ENCODE measurements around the gene GABRR1. TPM values are rescaled to one million over a fixed set of nuclear protein-coding genes. Genes with fewer than 3 reads are reported as not detected.

GABRR1 gene
- total RNA-seq, 1 donor from 2014 or later: not detected

DNA sequence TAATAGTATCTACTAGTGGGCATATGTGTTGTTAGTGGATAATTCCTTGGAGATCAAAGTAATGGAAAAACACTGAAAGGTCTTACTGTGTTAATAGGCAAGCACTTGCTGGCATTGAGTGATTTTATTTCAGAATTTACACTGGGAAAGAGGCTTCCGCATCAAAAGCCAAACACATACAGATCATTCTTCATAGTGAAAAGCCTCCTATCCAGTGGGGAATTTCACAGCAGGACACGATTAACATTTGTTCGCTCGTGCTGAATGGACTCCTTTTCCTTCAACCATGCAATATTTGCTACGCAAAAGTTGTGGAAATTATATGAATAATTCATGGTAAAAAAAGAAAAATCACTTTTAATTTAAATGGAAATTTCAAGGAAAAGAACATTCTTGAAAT, 26.4 kb downstream of the GABRR1 start:
- no peak overlapping the region for H3K4me3 ChIP-seq (ENCODE audit: low read depth, low read length)
- no peaks in the 10 kb centered on the region for H3K27me3 ChIP-seq (ENCODE audit: control insufficient read depth, insufficient read depth, low read length)
- H3K36me3 ChIP-seq (ENCODE audit: control insufficient read depth, insufficient read depth, low read length): no peaks in the 10 kb centered on the region
- no peak for DNase-seq (ENCODE audit: low read depth)
- TF ChIP-seq, protein P1, sequence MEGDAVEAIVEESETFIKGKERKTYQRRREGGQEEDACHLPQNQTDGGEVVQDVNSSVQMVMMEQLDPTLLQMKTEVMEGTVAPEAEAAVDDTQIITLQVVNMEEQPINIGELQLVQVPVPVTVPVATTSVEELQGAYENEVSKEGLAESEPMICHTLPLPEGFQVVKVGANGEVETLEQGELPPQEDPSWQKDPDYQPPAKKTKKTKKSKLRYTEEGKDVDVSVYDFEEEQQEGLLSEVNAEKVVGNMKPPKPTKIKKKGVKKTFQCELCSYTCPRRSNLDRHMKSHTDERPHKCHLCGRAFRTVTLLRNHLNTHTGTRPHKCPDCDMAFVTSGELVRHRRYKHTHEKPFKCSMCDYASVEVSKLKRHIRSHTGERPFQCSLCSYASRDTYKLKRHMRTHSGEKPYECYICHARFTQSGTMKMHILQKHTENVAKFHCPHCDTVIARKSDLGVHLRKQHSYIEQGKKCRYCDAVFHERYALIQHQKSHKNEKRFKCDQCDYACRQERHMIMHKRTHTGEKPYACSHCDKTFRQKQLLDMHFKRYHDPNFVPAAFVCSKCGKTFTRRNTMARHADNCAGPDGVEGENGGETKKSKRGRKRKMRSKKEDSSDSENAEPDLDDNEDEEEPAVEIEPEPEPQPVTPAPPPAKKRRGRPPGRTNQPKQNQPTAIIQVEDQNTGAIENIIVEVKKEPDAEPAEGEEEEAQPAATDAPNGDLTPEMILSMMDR (IDR thresholded peaks at IDR 0.05; ENCODE audit: insufficient read depth, low read length, poor library complexity, severe bottlenecking): no peak

DNA sequence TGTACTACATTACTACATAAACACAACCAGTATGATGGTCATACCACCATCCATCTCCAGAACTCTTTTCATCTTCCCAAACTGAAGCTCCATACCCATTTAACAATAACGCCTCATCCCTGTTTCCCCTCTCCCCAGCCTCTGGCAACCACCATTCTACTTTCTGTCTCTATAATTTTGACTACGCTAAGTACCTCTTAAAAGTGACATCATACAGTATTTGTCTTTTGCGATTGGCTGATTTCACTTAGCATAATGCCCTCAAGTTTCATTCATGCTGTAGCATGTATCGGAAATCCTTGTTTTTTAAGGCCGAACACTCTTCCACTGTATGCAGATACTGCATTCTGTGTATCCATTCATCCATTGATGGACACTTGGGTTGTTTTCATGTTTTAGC, 29.7 kb downstream of the GABRR1 start:
- TF ChIP-seq, protein P1 (IDR thresholded peaks at IDR 0.05; ENCODE audit: insufficient read depth, low read length, poor library complexity, severe bottlenecking): no peak
- no peak overlapping the region for H3K4me3 ChIP-seq (ENCODE audit: low read depth, low read length)
- H3K27me3 ChIP-seq (ENCODE audit: control insufficient read depth, insufficient read depth, low read length): no peaks in the 10 kb centered on the region
- no peak for DNase-seq (ENCODE audit: low read depth)
- no peaks in the 10 kb centered on the region for H3K36me3 ChIP-seq (ENCODE audit: control insufficient read depth, insufficient read depth, low read length)

DNA sequence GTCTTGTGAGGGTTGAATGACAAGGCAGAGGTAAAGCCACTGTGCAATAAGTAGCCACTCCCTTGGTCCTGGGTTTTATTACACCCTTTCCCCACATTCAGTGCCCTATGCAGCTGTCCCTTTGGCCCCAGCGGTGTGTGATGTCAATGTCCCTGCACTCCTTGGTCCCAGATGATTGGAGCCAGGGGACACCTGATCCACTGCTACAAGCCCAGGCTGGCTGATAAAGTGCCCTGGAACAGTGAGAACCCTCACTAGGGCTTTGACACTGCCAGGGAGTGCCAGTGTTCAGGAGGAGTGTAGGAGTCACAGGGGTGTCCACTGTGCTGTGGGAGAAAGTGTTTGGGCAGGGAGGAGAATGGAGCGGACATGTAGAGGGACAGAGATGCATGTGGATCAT, 30.4 kb downstream of the GABRR1 start:
- DNase-seq (ENCODE audit: low read depth): no peak
- TF ChIP-seq, protein P1 (IDR thresholded peaks at IDR 0.05; ENCODE audit: insufficient read depth, low read length, poor library complexity, severe bottlenecking): no peak
- no peaks in the 10 kb centered on the region for H3K27me3 ChIP-seq (ENCODE audit: control insufficient read depth, insufficient read depth, low read length)
- no peaks in the 10 kb centered on the region for H3K36me3 ChIP-seq (ENCODE audit: control insufficient read depth, insufficient read depth, low read length)
- no peak overlapping the region for H3K4me3 ChIP-seq (ENCODE audit: low read depth, low read length)

DNA sequence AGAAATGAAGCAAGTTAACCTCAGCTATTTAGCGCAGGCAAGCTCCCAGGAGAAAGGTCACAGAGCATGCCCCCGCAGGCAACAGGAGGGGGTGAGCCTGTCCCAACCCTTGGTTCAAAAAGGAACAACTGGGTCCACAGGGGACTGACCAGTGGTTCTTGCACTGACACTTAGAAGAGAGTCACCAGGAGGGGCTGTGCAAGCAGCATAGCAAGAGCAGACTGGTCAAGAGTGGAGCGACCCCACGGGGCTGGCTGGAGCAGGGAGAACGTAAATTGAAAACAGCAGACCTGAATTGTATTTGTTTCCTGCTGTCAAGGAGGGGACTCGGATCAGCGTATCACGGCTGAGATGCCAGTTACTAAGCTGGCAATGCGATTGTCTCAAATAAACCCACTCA, 32.8 kb downstream of the GABRR1 start:
- no peak for DNase-seq (ENCODE audit: low read depth)
- TF ChIP-seq, protein P1 (IDR thresholded peaks at IDR 0.05; ENCODE audit: insufficient read depth, low read length, poor library complexity, severe bottlenecking): no peak
- Histone ChIP-seq H3K36me3 (ENCODE audit: control insufficient read depth, insufficient read depth, low read length) (no peaks in the 10 kb centered on the region), H3K4me3 (ENCODE audit: low read depth, low read length) (no peak overlapping the region), H3K27me3 (ENCODE audit: control insufficient read depth, insufficient read depth, low read length) (no peaks in the 10 kb centered on the region)

DNA sequence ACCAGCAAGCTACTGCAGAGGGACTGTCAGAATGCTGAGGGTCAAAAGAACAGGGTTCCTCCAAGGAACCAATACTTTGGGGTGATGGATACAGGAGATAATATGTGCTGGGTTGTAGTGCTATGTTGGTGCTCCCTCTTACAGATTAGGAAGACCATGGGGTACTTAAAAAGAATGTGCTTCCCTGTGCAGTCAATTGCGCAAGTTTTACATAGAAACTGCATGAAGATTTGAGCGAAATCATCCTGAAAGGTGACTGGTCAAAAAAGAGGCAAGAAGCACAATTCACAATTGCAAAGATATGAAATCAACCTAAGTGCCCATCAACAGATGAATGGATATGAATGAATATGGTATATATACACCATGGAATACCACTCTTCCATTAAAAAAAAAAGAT, 33.9 kb downstream of the GABRR1 start:
- Histone ChIP-seq H3K4me3 (ENCODE audit: low read depth, low read length) (no peak overlapping the region), H3K27me3 (ENCODE audit: control insufficient read depth, insufficient read depth, low read length) (no peaks in the 10 kb centered on the region), H3K36me3 (ENCODE audit: control insufficient read depth, insufficient read depth, low read length) (no peaks in the 10 kb centered on the region)
- no peak for DNase-seq (ENCODE audit: low read depth)
- TF ChIP-seq, protein P1 (IDR thresholded peaks at IDR 0.05; ENCODE audit: insufficient read depth, low read length, poor library complexity, severe bottlenecking): no peak

DNA sequence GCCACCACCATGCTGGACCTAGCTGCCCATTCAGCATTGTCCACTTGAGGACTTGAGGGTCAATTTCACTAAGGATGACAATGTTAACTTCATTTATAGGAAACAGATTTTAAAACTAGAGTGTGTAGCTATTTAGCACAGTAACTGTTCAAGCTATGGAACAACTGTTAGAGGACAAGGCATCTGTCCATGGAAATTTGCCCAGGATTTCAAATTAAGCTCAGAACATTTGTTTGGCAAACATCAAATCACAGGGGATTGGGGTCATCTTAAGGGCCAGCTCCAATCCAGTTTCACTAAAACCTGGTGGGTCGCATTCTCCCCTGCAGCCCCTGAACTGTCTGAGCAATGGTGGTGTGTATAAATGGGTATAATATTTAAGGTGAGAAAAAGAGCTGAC, 36.2 kb downstream of the GABRR1 start:
- no peaks in the 10 kb centered on the region for H3K36me3 ChIP-seq (ENCODE audit: control insufficient read depth, insufficient read depth, low read length)
- TF ChIP-seq, protein P1 (IDR thresholded peaks at IDR 0.05; ENCODE audit: insufficient read depth, low read length, poor library complexity, severe bottlenecking): no peak
- no peak overlapping the region for H3K4me3 ChIP-seq (ENCODE audit: low read depth, low read length)
- DNase-seq (ENCODE audit: low read depth): no peak
- H3K27me3 ChIP-seq (ENCODE audit: control insufficient read depth, insufficient read depth, low read length): no peaks in the 10 kb centered on the region
